Large intestine (tissue), 12 donors: ENCODE measurements around the gene YPEL2. TPM values are rescaled to one million over a fixed set of nuclear protein-coding genes. Genes with fewer than 3 reads are reported as not detected.
"Not testable (repeated sequence)": the region's sequence is repeated elsewhere in the genome, so short reads cannot be mapped to it uniquely, and the experiment has no call there.

ENCODE experiments used
- DNase-seq, 2 donors: peaks; one replicate each; pipeline versions ENCODE4 v3.0.0 to v3.0.0-alpha.2; 2013
- H3K27ac ChIP-seq: one replicate; pipeline ENCODE4 v1.5.1; 2013; ENCODE audit warnings: low read length
- H3K27me3 ChIP-seq: 2 replicates; pipeline ENCODE4 v1.6.1; 2013; ENCODE audit warnings: low read length; ENCODE audit not compliant: control insufficient read depth, insufficient read depth
- H3K36me3 ChIP-seq: 2 replicates; pipeline ENCODE4 v1.6.1; 2013; ENCODE audit warnings: low read length; ENCODE audit not compliant: control insufficient read depth, insufficient read depth
- H3K4me1 ChIP-seq: one replicate; pipeline ENCODE4 v1.6.1; 2013; ENCODE audit warnings: low read length; ENCODE audit not compliant: control insufficient read depth, insufficient read depth
- H3K4me3 ChIP-seq: one replicate; pipeline ENCODE4 v1.5.1; 2013; ENCODE audit warnings: low read length
- H3K9me3 ChIP-seq: one replicate; pipeline ENCODE4 v1.6.1; 2013; ENCODE audit warnings: mild to moderate bottlenecking, low read depth, low read length, moderate library complexity; ENCODE audit not compliant: control insufficient read depth
- WGBS: methylation state at CpG from one replicate; pipeline ENCODE4 v1.1.5; 2013; ENCODE audit warnings: low lambda C conversion rate; ENCODE audit not compliant: insufficient coverage; 5-methylcytosine and 5-hydroxymethylcytosine counted together
- long read RNA-seq, 11 donors: transcript quantifications; one replicate each; lab custom pipeline, GENCODE V29; 2026
- polyA plus RNA-seq: library from polyadenylated mRNA; unstranded; fragments of 120-200 nt; gene quantifications from one replicate; pipeline ENCODE4 v1.2.1, GENCODE V29; 2013

The YPEL2 gene
- polyA plus RNA-seq: 15.3 TPM
- long read RNA-seq, donor 1, full-length matches to known transcripts: 1 of 1 reads
- long read RNA-seq, donor 1, partial matches to known transcripts: 0 of 1 reads
- long read RNA-seq, donor 1, other reads (novel, unspliced or antisense): 0 of 1 reads
- long read RNA-seq, donor 2, full-length matches to known transcripts: 7 of 7 reads
- long read RNA-seq, donor 2, partial matches to known transcripts: 0 of 7 reads
- long read RNA-seq, donor 2, other reads (novel, unspliced or antisense): 0 of 7 reads
- long read RNA-seq, donor 3: 0 reads
- long read RNA-seq, donor 4, full-length matches to known transcripts: 2 of 2 reads
- long read RNA-seq, donor 4, partial matches to known transcripts: 0 of 2 reads
- long read RNA-seq, donor 4, other reads (novel, unspliced or antisense): 0 of 2 reads
- long read RNA-seq, donor 5, full-length matches to known transcripts: 4 of 4 reads
- long read RNA-seq, donor 5, partial matches to known transcripts: 0 of 4 reads
- long read RNA-seq, donor 5, other reads (novel, unspliced or antisense): 0 of 4 reads
- long read RNA-seq, donor 6, full-length matches to known transcripts: 3 of 3 reads
- long read RNA-seq, donor 6, partial matches to known transcripts: 0 of 3 reads
- long read RNA-seq, donor 6, other reads (novel, unspliced or antisense): 0 of 3 reads
- long read RNA-seq, donor 7, full-length matches to known transcripts: 3 of 3 reads
- long read RNA-seq, donor 7, partial matches to known transcripts: 0 of 3 reads
- long read RNA-seq, donor 7, other reads (novel, unspliced or antisense): 0 of 3 reads
- long read RNA-seq, donor 8, full-length matches to known transcripts: 6 of 6 reads
- long read RNA-seq, donor 8, partial matches to known transcripts: 0 of 6 reads
- long read RNA-seq, donor 8, other reads (novel, unspliced or antisense): 0 of 6 reads
- long read RNA-seq, donor 9, full-length matches to known transcripts: 2 of 2 reads
- long read RNA-seq, donor 9, partial matches to known transcripts: 0 of 2 reads
- long read RNA-seq, donor 9, other reads (novel, unspliced or antisense): 0 of 2 reads
- long read RNA-seq, donor 10, full-length matches to known transcripts: 4 of 4 reads
- long read RNA-seq, donor 10, partial matches to known transcripts: 0 of 4 reads
- long read RNA-seq, donor 10, other reads (novel, unspliced or antisense): 0 of 4 reads
- long read RNA-seq, donor 11, full-length matches to known transcripts: 1 of 1 reads
- long read RNA-seq, donor 11, partial matches to known transcripts: 0 of 1 reads
- long read RNA-seq, donor 11, other reads (novel, unspliced or antisense): 0 of 1 reads

- Histone ChIP-seq H3K27ac (peak within 1 kb of the TSS; percentile 96), H3K4me1 (peaks cover 30% of the 10 kb centered on the region), H3K9me3 (no peaks in the 10 kb centered on the region), H3K4me3 (peak within 1 kb of the TSS; percentile 94), H3K27me3 (no peaks in the 10 kb centered on the region), H3K36me3 (no peaks in the 10 kb centered on the region)
- WGBS: no CpG with 5 or more reads among the region's 71 CpGs
- peak; percentile 91 to 96 for DNase-seq
These were observed at the start of gene YPEL2 for GRCh38 chr17:59331129-59331928. Gene YPEL2, plus strand, starts transcription at chr17:59331655. Its CDS starts 21,755 bp downstream, at chr17:59353410.

GRCh38 chr17:59284317-59284716 lies 47.1 kb upstream of the YPEL2 start:
- WGBS: no CpG with 5 or more reads among the region's 4 CpGs
- no peaks in the 10 kb centered on the region for H3K36me3 ChIP-seq
- no peak overlapping the region for H3K27ac ChIP-seq
- H3K9me3 ChIP-seq: no peaks in the 10 kb centered on the region
- no peak for DNase-seq
- H3K4me1 ChIP-seq: no peaks in the 10 kb centered on the region
- H3K4me3 ChIP-seq: no peak overlapping the region
- no peaks in the 10 kb centered on the region for H3K27me3 ChIP-seq

- Histone ChIP-seq H3K4me1 (peaks cover 4% of the 10 kb centered on the region), H3K27ac (no peak overlapping the region), H3K4me3 (no peak overlapping the region), H3K27me3 (no peaks in the 10 kb centered on the region), H3K36me3 (no peaks in the 10 kb centered on the region), H3K9me3 (no peaks in the 10 kb centered on the region)
- WGBS: no CpG with 5 or more reads among the region's 1 CpG
- DNase-seq: no peak
These were observed 44.0 kb upstream of the YPEL2 start for GRCh38 chr17:59287452-59287851.

- no peak for DNase-seq
- no CpG with 5 or more reads among the region's 3 CpGs for WGBS
- H3K27ac ChIP-seq: no peak overlapping the region
These were observed 43.6 kb upstream of the YPEL2 start for GRCh38 chr17:59287891-59288290.

GRCh38 chr17:59289981-59290301 lies 41.5 kb upstream of the YPEL2 start:
- H3K36me3 ChIP-seq: no peaks in the 10 kb centered on the region
- peaks cover 4% of the 10 kb centered on the region for H3K4me1 ChIP-seq
- peak overlapping the region; percentile 12 for H3K27ac ChIP-seq
- peak in 1 of 2 donors; percentile 39 for DNase-seq
- no peak overlapping the region for H3K4me3 ChIP-seq
- no peaks in the 10 kb centered on the region for H3K9me3 ChIP-seq
- WGBS: 13% methylated on average over 1 of the region's 3 CpGs
- no peaks in the 10 kb centered on the region for H3K27me3 ChIP-seq

More at GRCh38 chr17:59287891-59288290, 43.6 kb upstream of the YPEL2 start:
- Histone ChIP-seq H3K9me3 (no peaks in the 10 kb centered on the region), H3K4me1 (peaks cover 4% of the 10 kb centered on the region), H3K36me3 (no peaks in the 10 kb centered on the region), H3K27me3 (no peaks in the 10 kb centered on the region), H3K4me3 (no peak overlapping the region)

GRCh38 chr17:59290302-59290998 lies 41.0 kb upstream of the YPEL2 start:
- DNase-seq: peak in 1 of 2 donors; percentile 61
- not testable (repeated sequence) for H3K36me3 ChIP-seq, H3K4me3 ChIP-seq, H3K27me3 ChIP-seq, H3K4me1 ChIP-seq, H3K9me3 ChIP-seq
- H3K27ac ChIP-seq: peak overlapping the region; percentile 12
- WGBS: no CpG with 5 or more reads among the region's 12 CpGs

- Histone ChIP-seq H3K4me3 (no peak overlapping the region), H3K36me3 (no peaks in the 10 kb centered on the region), H3K27me3 (no peaks in the 10 kb centered on the region), H3K4me1 (peaks cover 4% of the 10 kb centered on the region), H3K27ac (no peak overlapping the region), H3K9me3 (no peaks in the 10 kb centered on the region)
- DNase-seq: no peak
- WGBS: no CpG with 5 or more reads among the region's 1 CpG
These were observed 39.3 kb upstream of the YPEL2 start for GRCh38 chr17:59292174-59292523.

- WGBS: 50% methylated on average over 2 of the region's 2 CpGs
- H3K4me3 ChIP-seq: no peak overlapping the region
- no peak overlapping the region for H3K27ac ChIP-seq
- H3K36me3 ChIP-seq: no peaks in the 10 kb centered on the region
- H3K27me3 ChIP-seq: no peaks in the 10 kb centered on the region
- H3K4me1 ChIP-seq: no peaks in the 10 kb centered on the region
- peak in 1 of 2 donors; percentile 44 for DNase-seq
- no peaks in the 10 kb centered on the region for H3K9me3 ChIP-seq
These were observed 35.3 kb upstream of the YPEL2 start for GRCh38 chr17:59296190-59296589.

GRCh38 chr17:59298521-59298920 lies 32.9 kb upstream of the YPEL2 start:
- no peak overlapping the region for H3K27ac ChIP-seq
- no peak overlapping the region for H3K4me3 ChIP-seq
- H3K27me3 ChIP-seq: no peaks in the 10 kb centered on the region
- no peaks in the 10 kb centered on the region for H3K9me3 ChIP-seq
- H3K36me3 ChIP-seq: no peaks in the 10 kb centered on the region
- H3K4me1 ChIP-seq: no peaks in the 10 kb centered on the region
- no peak for DNase-seq
- no CpG with 5 or more reads among the region's 2 CpGs for WGBS
